ENCODE measurements around the gene DNAJB6. TPM values are rescaled to one million over a fixed set of nuclear protein-coding genes. Genes with fewer than 3 reads are reported as not detected.

Gene DNAJB6
- total and polyA plus RNA-seq, 2 donors (not counting 3 experiments of a cell fraction or from before 2014, with no cell fraction given): 69.6 to 135 TPM

GRCh38 chr7:157402388-157402703 is 65.5 kb downstream of the DNAJB6 start:
- Histone ChIP-seq H3K27ac (ENCODE audit: insufficient read depth, low read depth, low read length) (no peak overlapping the region), H3K4me2 (ENCODE audit: insufficient read depth, low read length) (no peak overlapping the region), H4K20me1 (replicated peaks; ENCODE audit: control insufficient read depth, extremely low read depth, insufficient read depth, low read length) (no peaks in the 10 kb centered on the region), H3K9me3 (replicated peaks; ENCODE audit: control insufficient read depth, insufficient read depth, low read length) (no peaks in the 10 kb centered on the region), H2AFZ (ENCODE audit: low read depth, low read length) (no peak overlapping the region), H3K36me3 (ENCODE audit: control insufficient read depth in 2 of 2, extremely low read depth in 1 of 2, insufficient read depth in 2 of 2, low read length in 2 of 2) (peaks cover 0 to 20% of the 10 kb centered on the region in 2 experiments), H3K9ac (replicated peaks; ENCODE audit: extremely low read depth, insufficient read depth, low read length) (no peak overlapping the region), H3K4me1 (ENCODE audit: control insufficient read depth, extremely low read depth, insufficient read depth, low read length) (no peaks in the 10 kb centered on the region), H3K4me3 (replicated peaks in 1 of 3; ENCODE audit: insufficient read depth in 1 of 3, low read depth in 1 of 3, low read length in 3 of 3) (no peak overlapping the region), H3K9me1 (replicated peaks; ENCODE audit: control insufficient read depth, extremely low read depth, insufficient read depth, low read length) (no peaks in the 10 kb centered on the region), H3K27me3 (ENCODE audit: control insufficient read depth in 2 of 2, insufficient read depth in 2 of 2, low read length in 2 of 2) (no peaks in the 10 kb centered on the region), H3K79me2 (ENCODE audit: control insufficient read depth, insufficient read depth, low read length) (peaks cover 2% of the 10 kb centered on the region)
- intact Hi-C loops (cut with micrococcal nuclease) (no loop called here), dilution Hi-C loops (cut with MboI; ENCODE audit: extremely low pct_ligation_motif_present, low sequenced_read_pairs) (no loop called here)
- no peak for TF ChIP-seq EZH2 (IDR thresholded peaks at IDR 0.05; ENCODE audit: borderline replicate concordance, low read depth, low read length, severe bottlenecking)
- TF ChIP-seq MAX (IDR thresholded peaks at IDR 0.05; ENCODE audit: insufficient read depth, insufficient read length): no peak
- no peak for TF ChIP-seq GATA2 (IDR thresholded peaks at IDR 0.05; ENCODE audit: insufficient read depth, insufficient read length, low read depth, low read length)
- TF ChIP-seq FOS (IDR thresholded peaks at IDR 0.05; ENCODE audit: borderline replicate concordance, insufficient read depth, low read length): no peak
- TF ChIP-seq MYC (IDR thresholded peaks at IDR 0.05; ENCODE audit: low read depth, low read length): no peak
- no peak for TF ChIP-seq POLR2A (IDR thresholded peaks at IDR 0.05; ENCODE audit: low read depth, low read length)
- no peak for TF ChIP-seq POLR2AphosphoS5 (IDR thresholded peaks at IDR 0.05; ENCODE audit: insufficient read depth, low read depth, low read length)
- TF ChIP-seq CTCF (IDR thresholded peaks at IDR 0.05; ENCODE audit: extremely low read depth in 1 of 2, insufficient read depth in 1 of 2, low read depth in 1 of 2, low read length in 2 of 2): no peak
- TF ChIP-seq JUN (IDR thresholded peaks at IDR 0.05; ENCODE audit: borderline replicate concordance, insufficient read depth, insufficient read length, low read depth): no peak
- ChIA-PET CTCF (no interaction called here), POLR2A (no interaction called here)
- no TSS peak for BruUV-seq (replicated peaks)
- FAIRE-seq (no peak), DNase-seq (ENCODE audit: low read depth, low spot score) (no peak)
